ENCODE data around the gene EEF1AKMT4. TPM values are rescaled to one million over a fixed set of nuclear protein-coding genes. Genes with fewer than 3 reads are reported as not detected.

Gene EEF1AKMT4
- total RNA-seq (2022; extraction: Qiagen RNA extraction; ENCODE audit: low read depth): 8.0 to 13.2 TPM (median 11.0 TPM) in 5 replicates

DNA sequence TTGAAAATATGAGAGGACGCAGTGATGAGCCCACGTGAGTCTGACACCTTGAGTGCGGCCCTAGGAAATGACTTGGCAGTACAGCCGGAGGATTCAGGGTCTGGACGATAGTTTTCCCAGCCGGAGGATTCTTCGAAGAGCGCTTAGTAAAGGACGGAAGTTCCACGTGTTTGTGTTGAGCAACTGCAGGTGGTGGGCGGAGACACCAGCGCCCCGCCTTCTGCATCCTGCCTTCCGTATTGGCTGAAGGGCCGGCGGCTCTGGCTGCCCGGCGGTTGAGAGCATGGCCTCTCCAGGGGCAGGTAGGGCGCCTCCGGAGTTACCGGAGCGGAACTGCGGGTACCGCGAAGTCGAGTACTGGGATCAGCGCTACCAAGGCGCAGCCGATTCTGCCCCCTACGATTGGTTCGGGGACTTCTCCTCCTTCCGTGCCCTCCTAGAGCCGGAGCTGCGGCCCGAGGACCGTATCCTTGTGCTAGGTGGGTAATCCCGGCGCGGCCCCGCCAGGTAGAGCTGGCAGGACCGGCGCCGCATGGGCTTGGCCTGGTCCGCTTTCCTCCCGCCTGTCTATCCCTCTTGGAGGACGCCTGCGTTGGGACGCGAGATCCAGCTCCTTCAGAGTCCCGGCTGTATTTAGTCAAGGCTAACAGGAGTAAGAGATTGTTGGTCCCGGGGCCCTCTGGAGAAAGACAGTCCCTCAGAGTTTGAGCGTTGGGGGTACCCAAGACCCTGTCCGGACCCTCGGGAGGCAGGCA is at the start of gene EEF1AKMT4:
Gene EEF1AKMT4, plus strand, starts transcription at position 261 of the 755 bp plus-strand sequence. Its CDS starts 23 bp downstream, at position 284.

DNA sequence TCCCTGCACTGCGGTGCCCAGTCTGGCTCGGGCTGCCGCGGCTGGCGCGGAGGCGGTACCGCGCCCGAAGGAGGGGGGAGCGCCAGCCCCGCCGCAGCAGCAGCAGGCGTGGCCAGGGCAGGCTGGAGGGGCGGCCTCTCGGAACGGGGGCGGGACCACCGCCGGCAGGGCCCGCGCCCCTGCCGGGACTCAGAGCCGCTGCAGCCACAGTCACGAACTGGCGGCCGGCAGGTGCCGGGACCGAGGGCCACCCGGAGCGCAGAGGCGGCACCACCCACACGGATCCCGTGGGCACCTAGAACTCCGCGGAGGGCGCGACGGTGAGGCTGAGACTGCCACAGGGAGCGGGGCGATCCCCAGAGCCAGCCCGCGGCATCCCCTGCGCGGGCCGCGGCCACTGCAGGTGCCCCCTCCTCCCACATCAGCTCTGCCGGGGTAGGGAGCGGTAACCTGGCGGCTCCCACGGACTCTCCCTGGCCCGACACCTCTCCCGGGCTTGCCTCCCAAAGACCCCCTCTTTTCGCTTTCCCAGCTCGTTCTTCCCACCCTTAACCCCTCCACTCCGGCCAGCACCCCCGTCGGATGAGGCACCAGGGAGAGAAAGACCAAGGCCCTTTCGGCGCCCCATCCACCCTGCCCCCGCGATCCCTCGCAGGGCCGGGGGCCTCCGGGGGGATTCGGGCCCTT is 19.9 kb upstream of the EEF1AKMT4 start, which contains the start of gene VWA5B2:
Gene VWA5B2, plus strand, starts transcription at position 192 of the 687 bp plus-strand sequence. CDS start 944 bp downstream, outside the sequence.

DNA sequence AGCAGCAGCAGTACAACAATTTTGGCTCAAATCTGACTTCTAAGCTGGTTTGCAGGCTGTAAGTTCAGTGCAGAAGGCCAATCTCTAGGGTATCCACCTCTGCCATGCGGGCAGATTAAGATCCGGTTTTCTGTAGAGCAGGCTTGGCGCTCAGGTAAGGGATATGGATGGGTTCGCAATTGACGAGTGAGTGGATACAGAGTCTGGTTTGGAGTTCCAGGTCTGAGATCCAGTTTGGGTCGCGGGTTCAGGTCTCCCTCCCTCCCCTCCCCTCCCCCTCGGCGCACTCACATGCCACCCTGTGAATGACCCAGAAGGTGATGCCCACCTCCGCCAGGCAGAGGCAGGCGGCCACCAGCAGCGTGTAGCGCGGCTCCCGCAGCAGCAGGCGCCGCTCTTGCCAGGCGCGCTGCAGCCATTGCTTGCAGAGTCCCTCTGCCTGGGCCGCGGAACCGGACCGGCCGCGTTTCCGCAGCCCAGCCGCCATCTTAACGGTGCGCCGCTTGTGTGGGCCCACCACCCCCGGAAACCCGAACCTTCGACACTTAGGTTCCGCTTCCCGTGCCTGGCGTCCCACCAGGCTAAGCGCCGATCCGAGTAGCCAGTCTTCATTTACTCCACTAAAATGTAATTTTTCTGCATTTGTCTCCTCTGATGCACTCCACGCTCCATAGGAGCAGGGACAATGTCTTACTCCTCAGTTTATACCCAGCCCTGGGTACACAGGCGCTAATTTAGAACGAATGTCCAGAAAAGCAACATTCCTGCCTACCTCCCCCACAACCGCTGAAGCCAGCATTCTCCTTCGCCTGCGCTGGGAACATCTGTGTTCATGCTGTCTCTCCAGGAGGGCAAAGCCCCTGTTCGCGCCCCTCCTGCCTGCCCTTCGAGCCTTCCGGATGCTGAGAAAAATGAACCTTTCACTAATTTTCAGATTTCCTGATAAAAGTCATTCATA is 739 bp upstream of the EEF1AKMT4 start, which contains the start of gene ALG3:
Gene ALG3, minus strand, starts transcription at position 509 of the 958 bp plus-strand sequence. Its CDS starts 22 bp downstream, at position 487.

DNA sequence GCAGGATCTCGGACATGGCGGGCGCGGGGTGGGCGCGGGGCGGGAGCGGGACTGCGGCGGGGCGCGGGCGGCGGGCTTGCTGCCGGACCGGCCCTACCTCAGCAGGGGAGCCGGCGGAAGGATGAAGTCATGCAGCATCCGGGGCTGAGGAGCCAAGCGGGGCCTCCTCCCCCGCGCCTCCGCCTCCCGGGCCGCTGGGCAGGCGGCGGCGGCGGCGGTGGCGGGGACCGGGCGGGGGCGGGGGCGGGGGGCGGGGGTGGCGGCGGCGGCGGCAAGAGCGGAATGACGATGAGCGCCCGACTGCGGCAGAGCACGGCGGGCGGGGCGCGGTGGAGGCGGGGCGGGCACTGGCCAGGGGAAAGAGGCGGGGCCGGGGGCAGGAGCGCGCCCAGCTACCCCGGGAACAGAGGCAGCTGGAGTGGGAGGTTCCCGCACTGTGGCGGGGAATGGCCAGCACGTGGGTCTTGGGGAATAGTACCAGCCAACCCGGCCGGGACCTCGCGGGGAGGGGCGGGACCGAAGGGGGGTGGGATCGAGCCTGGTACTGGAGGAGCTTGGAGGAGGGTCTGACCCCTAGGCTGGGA is 11.9 kb downstream of the EEF1AKMT4 start, which contains the start of gene CAMK2N2:
Gene CAMK2N2, minus strand, starts transcription at position 284 of the 584 bp plus-strand sequence. Its CDS starts 268 bp downstream, at position 16.

DNA sequence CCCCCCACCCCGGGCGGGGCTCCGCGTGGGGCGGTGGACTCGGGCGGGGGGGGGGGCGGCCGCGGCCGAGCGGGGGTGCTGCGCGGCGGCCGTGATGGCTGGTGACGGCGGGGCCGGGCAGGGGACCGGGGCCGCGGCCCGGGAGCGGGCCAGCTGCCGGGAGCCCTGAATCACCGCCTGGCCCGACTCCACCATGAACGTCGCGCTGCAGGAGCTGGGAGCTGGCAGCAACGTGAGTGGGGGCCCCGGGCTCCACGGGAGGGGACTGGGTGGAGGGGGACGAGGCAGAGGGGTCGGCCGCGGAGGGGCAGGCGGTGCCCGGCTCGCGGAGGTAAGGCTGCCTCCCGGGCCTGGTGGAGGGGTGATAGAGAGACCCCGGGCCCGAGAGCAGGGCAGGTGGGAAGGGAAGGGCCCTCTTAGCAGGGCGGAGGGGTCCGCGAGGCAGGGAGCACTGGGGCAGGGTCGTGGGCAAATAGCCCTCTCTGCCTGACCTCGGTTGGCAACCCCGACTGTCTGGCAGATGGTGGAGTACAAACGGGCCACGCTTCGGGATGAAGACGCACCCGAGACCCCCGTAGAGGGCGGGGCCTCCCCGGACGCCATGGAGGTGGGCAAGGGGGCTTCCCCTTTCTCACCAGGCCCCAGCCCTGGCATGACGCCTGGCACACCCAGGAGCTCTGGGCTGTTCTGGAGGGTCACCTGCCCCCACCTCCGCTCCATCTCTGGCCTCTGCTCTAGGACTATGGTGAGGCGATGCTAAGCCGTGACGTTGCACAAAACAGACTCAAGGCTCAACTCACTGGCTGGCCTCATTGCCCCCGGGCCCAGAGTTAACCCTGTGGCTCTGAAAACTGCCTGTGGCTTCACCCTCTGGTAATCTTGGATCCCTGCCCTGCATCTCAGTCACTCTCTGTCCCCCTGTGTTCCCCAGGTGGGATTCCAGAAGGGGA is 26.8 kb downstream of the EEF1AKMT4 start, which contains the start of gene ECE2:
Gene ECE2, plus strand, starts transcription at position 62 of the 950 bp plus-strand sequence. Its CDS starts 132 bp downstream, at position 194.

DNA sequence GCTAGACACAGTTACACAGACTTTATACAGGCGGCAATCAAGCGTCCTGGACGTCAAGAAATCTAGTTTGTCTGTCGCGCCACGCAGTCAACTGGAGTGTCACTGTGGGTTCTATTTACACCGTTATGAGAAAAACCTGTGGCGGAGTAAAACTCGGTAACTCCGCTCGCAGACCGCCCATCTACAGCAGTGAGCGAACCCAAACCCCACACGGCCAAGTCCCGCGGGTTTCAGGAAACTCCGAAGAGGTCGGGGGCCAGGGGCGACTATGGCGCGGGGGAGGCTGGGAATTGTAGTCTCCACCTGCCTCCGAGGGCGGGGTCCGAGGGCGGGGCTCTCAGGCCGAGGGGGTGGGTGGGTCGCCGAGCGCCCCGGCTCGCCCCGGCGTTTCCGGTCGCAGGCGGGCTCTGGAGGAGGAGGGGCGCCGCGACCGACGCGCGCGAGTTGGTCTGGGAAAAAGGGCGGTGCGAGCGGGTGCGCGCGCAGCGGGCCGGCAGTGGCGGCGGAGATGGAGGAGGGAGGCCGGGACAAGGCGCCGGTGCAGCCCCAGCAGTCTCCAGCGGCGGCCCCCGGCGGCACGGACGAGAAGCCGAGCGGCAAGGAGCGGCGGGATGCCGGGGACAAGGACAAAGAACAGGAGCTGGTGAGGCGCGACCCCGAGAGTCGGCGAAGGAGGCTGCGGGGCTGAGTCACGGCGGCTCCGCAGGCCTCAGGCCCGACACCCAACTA is 49.5 kb downstream of the EEF1AKMT4 start, which contains the start of gene PSMD2:
Gene PSMD2, plus strand, starts transcription at position 483 of the 729 bp plus-strand sequence. Its CDS starts 26 bp downstream, at position 509.

Other genes starting within 250 kb of the EEF1AKMT4 start
- 10.4 to 17.4 TPM (median 15.3 TPM) in 5 replicates for gene ABCC5, start 231.8 kb upstream of the EEF1AKMT4 start, total RNA-seq (2022; extraction: Qiagen RNA extraction; ENCODE audit: low read depth)
- gene HTR3D, start 217.9 kb upstream of the EEF1AKMT4 start, total RNA-seq (2022; extraction: Qiagen RNA extraction; ENCODE audit: low read depth): not detected in 5 replicates
- not detected in 5 replicates for gene HTR3C, start 196.6 kb upstream of the EEF1AKMT4 start, total RNA-seq (2022; extraction: Qiagen RNA extraction; ENCODE audit: low read depth)
- not detected in 5 replicates for gene HTR3E, start 152.6 kb upstream of the EEF1AKMT4 start, total RNA-seq (2022; extraction: Qiagen RNA extraction; ENCODE audit: low read depth)
- 25.0 to 31.5 TPM (median 29.3 TPM) in 5 replicates for gene EIF2B5, start 114.3 kb upstream of the EEF1AKMT4 start, total RNA-seq (2022; extraction: Qiagen RNA extraction; ENCODE audit: low read depth)
- 14.9 to 30.4 TPM (median 26.5 TPM) in 5 replicates for gene DVL3, start 94.3 kb upstream of the EEF1AKMT4 start, total RNA-seq (2022; extraction: Qiagen RNA extraction; ENCODE audit: low read depth)
- gene AP2M1, start 74.8 kb upstream of the EEF1AKMT4 start, total RNA-seq (2022; extraction: Qiagen RNA extraction; ENCODE audit: low read depth): 286 to 326 TPM (median 314 TPM) in 5 replicates
- 25.4 to 36.5 TPM (median 34.8 TPM) in 5 replicates for gene ABCF3, start 63.5 kb upstream of the EEF1AKMT4 start, total RNA-seq (2022; extraction: Qiagen RNA extraction; ENCODE audit: low read depth)
- 0.29 to 0.46 TPM (median 0.38 TPM) in 5 replicates for gene VWA5B2, start 20.1 kb upstream of the EEF1AKMT4 start, total RNA-seq (2022; extraction: Qiagen RNA extraction; ENCODE audit: low read depth)
- gene ALG3, start 710 bp upstream of the EEF1AKMT4 start, total RNA-seq (2022; extraction: Qiagen RNA extraction; ENCODE audit: low read depth): 48.9 to 83.2 TPM (median 72.9 TPM) in 5 replicates
- 0.60 to 2.0 TPM (median 1.3 TPM) in 5 replicates for gene CAMK2N2, start 11.9 kb downstream of the EEF1AKMT4 start, total RNA-seq (2022; extraction: Qiagen RNA extraction; ENCODE audit: low read depth)
- gene ECE2, start 26.4 kb downstream of the EEF1AKMT4 start, total RNA-seq (2022; extraction: Qiagen RNA extraction; ENCODE audit: low read depth): not detected in 5 replicates
- 294 to 424 TPM (median 309 TPM) in 5 replicates for gene PSMD2, start 49.6 kb downstream of the EEF1AKMT4 start, total RNA-seq (2022; extraction: Qiagen RNA extraction; ENCODE audit: low read depth)
- gene EIF4G1, start 64.9 kb downstream of the EEF1AKMT4 start, total RNA-seq (2022; extraction: Qiagen RNA extraction; ENCODE audit: low read depth): 221 to 295 TPM (median 267 TPM) in 5 replicates
- 6.8 to 11.7 TPM (median 9.9 TPM) in 5 replicates for gene FAM131A, start 87.9 kb downstream of the EEF1AKMT4 start, total RNA-seq (2022; extraction: Qiagen RNA extraction; ENCODE audit: low read depth)
- 4.0 to 6.1 TPM (median 5.5 TPM) in 5 replicates for gene CLCN2, start 111.9 kb downstream of the EEF1AKMT4 start, total RNA-seq (2022; extraction: Qiagen RNA extraction; ENCODE audit: low read depth)
- gene POLR2H, start 112.0 kb downstream of the EEF1AKMT4 start, total RNA-seq (2022; extraction: Qiagen RNA extraction; ENCODE audit: low read depth): 69.5 to 82.7 TPM (median 77.4 TPM) in 5 replicates
- gene THPO, start 128.5 kb downstream of the EEF1AKMT4 start, total RNA-seq (2022; extraction: Qiagen RNA extraction; ENCODE audit: low read depth): not detected in 5 replicates
- 0.07 to 0.42 TPM (median 0.15 TPM) in 5 replicates for gene CHRD, start 130.4 kb downstream of the EEF1AKMT4 start, total RNA-seq (2022; extraction: Qiagen RNA extraction; ENCODE audit: low read depth)